Osteoblast (primary cell): ENCODE results near the gene TRA2A. TPM values are rescaled to one million over a fixed set of nuclear protein-coding genes. Genes with fewer than 3 reads are reported as not detected.

Experiments used
- DNase-seq: peaks from one replicate; pipeline ENCODE4 v3.0.0; 2011; ENCODE audit warnings: low spot score, mixed read lengths; ENCODE audit not compliant: insufficient read length; ENCODE audit errors: missing footprints
- H2AFZ ChIP-seq: 2 replicates; pipeline ENCODE4 v1.6.0; 2011; ENCODE audit warnings: mild to moderate bottlenecking, low read length
- H3K27ac ChIP-seq: 2 replicates; pipeline ENCODE4 v1.5.1; 2011; ENCODE audit warnings: mild to moderate bottlenecking, low read depth, low read length, moderate library complexity
- H3K27me3 ChIP-seq: 2 replicates; pipeline ENCODE4 v1.6.0; 2012; ENCODE audit warnings: mild to moderate bottlenecking, control low read depth, inconsistent platforms, low read length, moderate library complexity; ENCODE audit not compliant: insufficient read depth
- H3K36me3 ChIP-seq: 2 replicates; pipeline ENCODE4 v1.5.1; 2011; ENCODE audit warnings: mild to moderate bottlenecking, low read length, control low read depth, moderate library complexity; ENCODE audit not compliant: insufficient read depth
- H3K4me1 ChIP-seq: 2 replicates; pipeline ENCODE4 v1.5.1; 2011; ENCODE audit warnings: mild to moderate bottlenecking, low read length, control low read depth, moderate library complexity; ENCODE audit not compliant: insufficient read depth
- H3K4me2 ChIP-seq: 2 replicates; pipeline ENCODE4 v1.6.0; 2011; ENCODE audit warnings: mild to moderate bottlenecking, low read length; ENCODE audit not compliant: insufficient read depth
- H3K4me3 ChIP-seq: fragments of 200-600 bp; sonication (generic); 3 replicates; pipeline ENCODE4 v1.5.1; 2012; ENCODE audit warnings: mild to moderate bottlenecking, low read length, inconsistent platforms; ENCODE audit not compliant: insufficient read depth
- H3K79me2 ChIP-seq: 2 replicates; pipeline ENCODE4 v1.6.0; 2012; ENCODE audit warnings: mild to moderate bottlenecking, low read length, control low read depth, inconsistent platforms; ENCODE audit not compliant: insufficient read depth
- H3K9me3 ChIP-seq: 2 replicates; pipeline ENCODE4 v1.5.1; 2011; ENCODE audit warnings: low read depth, low read length, control low read depth
- H4K20me1 ChIP-seq: 2 replicates; pipeline ENCODE4 v1.6.0; 2012; ENCODE audit warnings: mild to moderate bottlenecking, low read length, control low read depth; ENCODE audit not compliant: insufficient read depth
- CTCF ChIP-seq: IDR thresholded peaks from 2 replicates; pipeline ENCODE4 v1.5.1; 2011; ENCODE audit warnings: mild to moderate bottlenecking, low read depth, low read length, moderate library complexity; ENCODE audit errors: extremely low read depth
- total RNA-seq: library from RNA; depleted of rRNA; stranded (reverse); fragments of >200 nt; gene quantifications from 2 replicates; pipeline ENCODE4 v1.2.3, GENCODE V29; 2012

The TRA2A gene
- total RNA-seq, 1 donor = 25.7 TPM

GRCh38 chr7:23546897-23547572 is 15.3 kb upstream of the TRA2A start:
- peak; percentile 99 for TF ChIP-seq CTCF
- no peaks in the 10 kb centered on the region for H3K4me1 ChIP-seq
- no peak overlapping the region for H2AFZ ChIP-seq
- H3K27ac ChIP-seq = no peak overlapping the region
- peaks cover 2% of the 10 kb centered on the region for H3K27me3 ChIP-seq
- H4K20me1 ChIP-seq = no peaks in the 10 kb centered on the region
- peak overlapping the region; percentile 57 for H3K4me2 ChIP-seq
- no peak overlapping the region for H3K4me3 ChIP-seq
- H3K79me2 ChIP-seq = no peaks in the 10 kb centered on the region
- peak; percentile 94 for DNase-seq
- no peaks in the 10 kb centered on the region for H3K36me3 ChIP-seq
- H3K9me3 ChIP-seq = no peaks in the 10 kb centered on the region

- Histone ChIP-seq H2AFZ (no peak overlapping the region), H3K9me3 (no peaks in the 10 kb centered on the region), H3K79me2 (no peaks in the 10 kb centered on the region), H3K4me3 (no peak overlapping the region), H3K27ac (no peak overlapping the region), H4K20me1 (no peaks in the 10 kb centered on the region), H3K4me2 (no peak overlapping the region), H3K4me1 (no peaks in the 10 kb centered on the region), H3K36me3 (no peaks in the 10 kb centered on the region), H3K27me3 (peaks cover 2% of the 10 kb centered on the region)
- no peak for DNase-seq
- no peak for TF ChIP-seq CTCF
Measured at GRCh38 chr7:23545493-23545892, 13.7 kb upstream of the TRA2A start.

- Histone ChIP-seq H3K27me3 (peaks cover 2% of the 10 kb centered on the region), H3K36me3 (no peaks in the 10 kb centered on the region), H3K9me3 (no peaks in the 10 kb centered on the region), H3K79me2 (no peaks in the 10 kb centered on the region), H2AFZ (no peak overlapping the region), H3K4me2 (no peak overlapping the region), H3K4me3 (no peak overlapping the region), H3K27ac (no peak overlapping the region), H3K4me1 (no peaks in the 10 kb centered on the region), H4K20me1 (no peaks in the 10 kb centered on the region)
- peak; percentile 49 for TF ChIP-seq CTCF
- no peak for DNase-seq
Measured at GRCh38 chr7:23544913-23545354, 13.2 kb upstream of the TRA2A start.

- no peaks in the 10 kb centered on the region for H3K4me1 ChIP-seq
- H2AFZ ChIP-seq = no peak overlapping the region
Measured at GRCh38 chr7:23542752-23543151, 11.0 kb upstream of the TRA2A start.

More at GRCh38 chr7:23542752-23543151, 11.0 kb upstream of the TRA2A start:
- no peaks in the 10 kb centered on the region for H4K20me1 ChIP-seq
- H3K36me3 ChIP-seq = no peaks in the 10 kb centered on the region
- DNase-seq = no peak
- H3K9me3 ChIP-seq = no peaks in the 10 kb centered on the region
- H3K79me2 ChIP-seq = no peaks in the 10 kb centered on the region
- H3K27me3 ChIP-seq = no peaks in the 10 kb centered on the region
- H3K27ac ChIP-seq = no peak overlapping the region
- TF ChIP-seq CTCF = no peak
- H3K4me3 ChIP-seq = no peak overlapping the region
- no peak overlapping the region for H3K4me2 ChIP-seq
